Breast epithelium (tissue), 3 donors: ENCODE results near the gene ZNF341.

Source experiments
- CTCF ChIP-seq, 3 donors: fragments of 450-650 bp; IDR thresholded peaks; one replicate each; pipeline ENCODE4 v1.5.1; 2016 to 2017; ENCODE audit warnings: antibody characterized with exemption in 3 of 3, mild to moderate bottlenecking in 3 of 3, moderate library complexity in 3 of 3
- POLR2A ChIP-seq: fragments of 450-650 bp; IDR thresholded peaks from one replicate; pipeline ENCODE4 v1.6.1; 2016; ENCODE audit warnings: antibody characterized with exemption, mild to moderate bottlenecking, moderate library complexity
- POLR2AphosphoS5 ChIP-seq, 3 donors: sonication (generic); formaldehyde crosslinking; IDR thresholded peaks; one replicate each; pipeline ENCODE4 v1.6.1; 2017; ENCODE audit warnings: antibody characterized with exemption in 3 of 3

DNA sequence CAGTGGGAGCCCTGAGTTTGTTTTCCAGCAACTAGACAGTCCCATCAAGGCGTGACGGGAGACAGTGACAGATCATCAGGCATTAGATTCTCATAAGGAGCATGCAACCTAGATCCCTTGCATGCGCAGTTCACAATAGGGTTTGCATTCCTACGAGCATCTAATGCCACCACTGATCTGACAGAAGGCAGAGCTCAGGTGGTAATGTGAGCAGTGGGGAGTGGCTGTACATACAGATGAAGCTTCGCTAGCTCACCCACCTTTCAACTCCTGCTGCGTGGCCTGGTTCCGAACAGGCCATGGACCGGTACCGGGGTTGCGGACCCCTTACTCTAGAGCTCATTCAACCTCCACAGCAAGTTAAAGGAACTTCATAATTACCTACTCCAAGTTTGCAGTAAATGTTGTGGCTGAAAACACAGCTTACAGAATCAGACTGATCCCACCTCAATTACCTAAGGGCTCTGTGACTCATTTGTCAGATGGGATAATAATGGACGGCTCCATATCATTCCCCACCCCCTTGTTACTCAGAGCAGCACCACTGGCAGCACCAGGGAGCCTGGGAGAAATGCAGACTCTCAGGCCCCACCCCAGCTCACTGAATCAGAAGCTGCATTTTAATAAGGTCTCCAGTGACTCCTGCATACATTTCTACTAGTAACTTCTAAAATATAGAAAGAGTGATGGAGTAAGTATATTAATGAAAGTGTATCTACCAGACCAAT, 27.4 kb upstream of the ZNF341 start:
- TF ChIP-seq CTCF (IDR thresholded peaks at IDR 0.05) (no peak), POLR2A (no peak), POLR2AphosphoS5 (IDR thresholded peaks at IDR 0.05) (no peak)
